ENCODE measurements around the gene ARID4A.
"Not testable (repeated sequence)": the region's sequence is repeated elsewhere in the genome, so short reads cannot be mapped to it uniquely, and the experiment has no call there.

Gene ARID4A

GRCh38 chr14:58291646-58292045 is 6.7 kb upstream of the ARID4A start:
- no peak for DNase-seq

- no peak for DNase-seq
Measured at GRCh38 chr14:58292187-58292586, 6.2 kb upstream of the ARID4A start.

- no peak for DNase-seq
Measured at GRCh38 chr14:58294201-58294600, 4.2 kb upstream of the ARID4A start.

GRCh38 chr14:58296726-58297125 is 1.6 kb upstream of the ARID4A start:
- no peak for DNase-seq

- DNase-seq = no peak
Measured at GRCh38 chr14:58297412-58297761, 968 bp upstream of the ARID4A start.

GRCh38 chr14:58297762-58298476 is 436 bp upstream of the ARID4A start:
- DNase-seq = peak; percentile 96 to 97

- peak; percentile 34 to 63 for DNase-seq
Measured at GRCh38 chr14:58299401-58300330, 1.3 kb downstream of the ARID4A start.

- DNase-seq = no peak
Measured at GRCh38 chr14:58301416-58301815, 3.1 kb downstream of the ARID4A start.

- DNase-seq = no peak
Measured at GRCh38 chr14:58305730-58306129, 7.4 kb downstream of the ARID4A start.

- DNase-seq = no peak
Measured at GRCh38 chr14:58307597-58308316, 9.4 kb downstream of the ARID4A start.

- DNase-seq = no peak
Measured at GRCh38 chr14:58309086-58309485, 10.7 kb downstream of the ARID4A start.

- no peak for DNase-seq
Measured at GRCh38 chr14:58313699-58314098, 15.3 kb downstream of the ARID4A start.

- DNase-seq = no peak
Measured at GRCh38 chr14:58315606-58316005, 17.3 kb downstream of the ARID4A start.

GRCh38 chr14:58327019-58327418 is 28.7 kb downstream of the ARID4A start:
- no peak for DNase-seq

- DNase-seq = peak; percentile 71 to 77
Measured at GRCh38 chr14:58331111-58331510, 32.8 kb downstream of the ARID4A start.

GRCh38 chr14:58332561-58332960 is 34.2 kb downstream of the ARID4A start:
- DNase-seq = no peak

- DNase-seq = not testable (repeated sequence)
Measured at GRCh38 chr14:58339666-58340065, 41.3 kb downstream of the ARID4A start.

- DNase-seq = no peak
Measured at GRCh38 chr14:58341152-58341748, 42.9 kb downstream of the ARID4A start.

- DNase-seq = not testable (repeated sequence)
Measured at GRCh38 chr14:58343535-58343934, 45.2 kb downstream of the ARID4A start.

- DNase-seq = no peak
Measured at GRCh38 chr14:58353516-58354299, 55.4 kb downstream of the ARID4A start.

GRCh38 chr14:58354808-58355207 is 56.5 kb downstream of the ARID4A start:
- DNase-seq = no peak

GRCh38 chr14:58356268-58356667 is 57.9 kb downstream of the ARID4A start:
- no peak for DNase-seq

Data from activated T-cell treated with anti-CD3 and anti-CD28 coated beads, Interleukin-2, amount 50 U/mL, for 48 hours (primary cell).